Small intestine (tissue), 7 donors: Measurements from ENCODE around the gene GABRB3. TPM values are rescaled to one million over a fixed set of nuclear protein-coding genes. Genes with fewer than 3 reads are reported as not detected.

Experiments used
- DNase-seq, 2 donors: peaks; one replicate each; pipeline versions ENCODE4 v3.0.0 to v3.0.0-alpha.2; 2013
- FAIRE-seq: peaks from 2 replicates; lab custom pipeline; 2012; peaks lifted over from hg19 to GRCh38; lab: Jason Lieb, UNC
- H3K27ac ChIP-seq, 3 donors: one replicate each; pipeline ENCODE4 v1.5.1; 2013; ENCODE audit warnings: low read length in 2 of 3, mild to moderate bottlenecking in 2 of 3, control low read depth in 1 of 3, inconsistent platforms in 1 of 3, low read depth in 1 of 3, moderate library complexity in 1 of 3
- H3K27me3 ChIP-seq, 3 donors: one replicate each; pipeline ENCODE4 v1.6.1; 2013; ENCODE audit warnings: low read length in 3 of 3, inconsistent platforms in 1 of 3; ENCODE audit not compliant: control insufficient read depth in 3 of 3, insufficient read depth in 3 of 3
- H3K36me3 ChIP-seq, 3 donors: one replicate each; pipeline ENCODE4 v1.6.1; 2013; ENCODE audit warnings: low read length in 3 of 3, inconsistent platforms in 1 of 3, low read depth in 1 of 3, mild to moderate bottlenecking in 1 of 3, moderate library complexity in 1 of 3; ENCODE audit not compliant: control insufficient read depth in 3 of 3, insufficient read depth in 2 of 3
- H3K4me1 ChIP-seq, 3 donors: one replicate each; pipeline ENCODE4 v1.6.1; 2013; ENCODE audit warnings: low read length in 2 of 3, inconsistent platforms in 1 of 3, low read depth in 1 of 3, mild to moderate bottlenecking in 1 of 3, moderate library complexity in 1 of 3; ENCODE audit not compliant: control insufficient read depth in 3 of 3, insufficient read depth in 2 of 3
- H3K4me3 ChIP-seq, 3 donors: one replicate each; pipeline ENCODE4 v1.5.1; 2013; ENCODE audit warnings: low read length in 3 of 3, control low read depth in 1 of 3, inconsistent platforms in 1 of 3, low read depth in 1 of 3, mild to moderate bottlenecking in 1 of 3, moderate library complexity in 1 of 3
- H3K9me3 ChIP-seq, 2 donors: one replicate each; pipeline ENCODE4 v1.6.1; 2013; ENCODE audit warnings: low read depth in 1 of 2, low read length in 1 of 2; ENCODE audit not compliant: control insufficient read depth in 2 of 2, insufficient read depth in 1 of 2
- WGBS, 3 donors: extraction: QIAGEN DNeasy Blood & Tissue Kit; methylation state at CpG; one replicate each; pipeline ENCODE4 v1.1.7; 2013; 5-methylcytosine and 5-hydroxymethylcytosine counted together
- polyA plus RNA-seq, 4 donors: library from polyadenylated mRNA; stranded (reverse) in 3 of 4; unstranded in 1 of 4; fragments of 200-250 nt in 3 of 4; fragments of 120-200 nt in 1 of 4; gene quantifications; one replicate each; pipeline versions ENCODE4 v1.2.1 to v1.2.3, GENCODE V29; 2013
- donor health status: healthy with polysubstance abuse.
- donor health status: control.
- donor health status: control.
- donor health status: Bipolar disorder and iron deficiency.
- donor health status: healthy.

The GABRB3 gene
- polyA plus RNA-seq, 4 donors, result 0.27 to 2.0 (median 1.3) TPM; not detected in 1

GRCh38 chr15:26758079-26758478, 14.8 kb downstream of the GABRB3 start:
- Histone ChIP-seq H3K9me3 (no peaks in the 10 kb centered on the region), H3K27me3 (peaks cover 0 to 3% (median 0%) of the 10 kb centered on the region in 3 donors), H3K27ac (no peak overlapping the region), H3K4me3 (no peak overlapping the region), H3K36me3 (no peaks in the 10 kb centered on the region), H3K4me1 (no peaks in the 10 kb centered on the region)
- FAIRE-seq (no peak), DNase-seq (peak in 1 of 2 donors; percentile 5)
- WGBS, 3 donors, result 16 to 43% (median 17%) methylated on average over 4 of the region's 4 CpGs

DNA sequence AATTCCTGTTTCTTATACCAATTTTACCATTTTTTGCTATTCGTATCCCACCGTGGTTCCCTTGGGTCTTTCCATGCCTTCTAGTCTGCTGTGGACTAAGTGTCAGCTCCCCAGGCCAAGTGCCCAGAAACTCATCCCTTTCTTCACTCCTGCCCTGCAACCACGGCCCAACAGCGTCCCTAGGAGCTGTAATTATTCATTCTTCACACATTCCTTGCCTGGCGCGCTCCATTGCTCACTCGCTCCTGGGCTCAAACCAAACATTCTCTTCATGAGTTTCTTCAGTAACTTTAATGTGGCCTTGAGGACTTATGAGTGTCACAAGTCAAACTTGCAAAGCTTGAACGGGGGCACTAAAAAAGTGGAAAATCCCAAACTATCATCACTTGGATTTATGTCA, 15.7 kb downstream of the GABRB3 start:
- H3K4me3 ChIP-seq, result no peak overlapping the region
- no peak overlapping the region for H3K27ac ChIP-seq
- no peaks in the 10 kb centered on the region for H3K27me3 ChIP-seq
- no peaks in the 10 kb centered on the region for H3K36me3 ChIP-seq
- FAIRE-seq (no peak), DNase-seq (no peak)
- peaks cover 0 to 1% of the 10 kb centered on the region in 2 donors for H3K9me3 ChIP-seq
- H3K4me1 ChIP-seq, result no peaks in the 10 kb centered on the region
- WGBS, 3 donors, result 65 to 70% (median 70%) methylated on average over 8 of the region's 8 CpGs

- Histone ChIP-seq H3K9me3 (peaks cover 0 to 1% of the 10 kb centered on the region in 2 donors), H3K27ac (no peak overlapping the region), H3K4me3 (no peak overlapping the region), H3K36me3 (no peaks in the 10 kb centered on the region), H3K27me3 (no peaks in the 10 kb centered on the region), H3K4me1 (no peaks in the 10 kb centered on the region)
- FAIRE-seq (no peak), DNase-seq (no peak)
- WGBS, 3 donors, result 66 to 75% (median 70%) methylated on average over 7 of the region's 7 CpGs
Measured at GRCh38 chr15:26744894-26745293, 28.0 kb downstream of the GABRB3 start.

DNA sequence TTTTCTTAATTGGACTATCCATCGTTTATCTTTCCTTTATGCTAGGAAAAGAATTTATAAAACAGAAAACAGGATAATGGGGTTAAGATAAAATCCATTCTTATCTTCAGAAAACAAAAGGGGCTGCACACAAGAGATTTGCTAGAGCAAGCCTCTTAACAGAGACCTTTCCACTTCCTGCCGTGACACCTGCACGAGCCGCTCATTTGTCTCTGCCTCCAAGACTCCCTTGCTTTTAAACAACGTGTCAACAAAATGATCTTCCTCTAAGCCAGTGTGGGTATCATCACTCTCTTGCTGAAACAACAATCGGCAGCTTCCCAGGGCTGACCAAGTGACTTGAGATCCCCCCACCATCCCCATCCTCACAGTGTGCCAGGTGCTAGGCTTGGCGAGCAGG, 33.1 kb downstream of the GABRB3 start:
- Histone ChIP-seq H3K4me3 (no peak overlapping the region), H3K4me1 (no peaks in the 10 kb centered on the region), H3K27me3 (no peaks in the 10 kb centered on the region), H3K27ac (no peak overlapping the region), H3K36me3 (no peaks in the 10 kb centered on the region), H3K9me3 (peaks cover 0 to 6% of the 10 kb centered on the region in 2 donors)
- FAIRE-seq (no peak), DNase-seq (no peak)
- 21 to 36% (median 31%) methylated on average over 7 of the region's 7 CpGs for WGBS, 3 donors

DNA sequence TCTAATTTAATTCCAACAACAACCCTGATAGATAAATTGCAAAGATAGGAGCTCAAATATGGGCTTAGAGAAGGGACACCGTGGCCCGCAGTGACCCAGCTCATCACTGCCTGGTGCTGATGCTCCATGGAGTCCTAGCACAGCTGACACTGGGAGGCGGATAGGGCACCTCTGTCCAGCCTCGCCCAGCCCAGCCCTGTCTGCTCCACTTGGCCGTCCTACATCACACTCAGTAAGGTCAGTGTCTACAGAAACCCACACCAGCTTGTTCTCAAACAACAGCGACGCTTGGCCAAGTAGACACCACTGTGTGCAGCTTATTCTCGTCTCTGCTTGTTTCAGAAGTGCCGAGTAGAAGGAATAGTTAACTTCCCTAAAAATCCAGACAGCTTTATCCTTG, 33.9 kb downstream of the GABRB3 start:
- Histone ChIP-seq H3K4me3 (no peak overlapping the region), H3K36me3 (no peaks in the 10 kb centered on the region), H3K27ac (no peak overlapping the region), H3K9me3 (peaks cover 0 to 6% of the 10 kb centered on the region in 2 donors), H3K4me1 (no peaks in the 10 kb centered on the region), H3K27me3 (no peaks in the 10 kb centered on the region)
- 40 to 67% (median 51%) methylated on average over 9 of the region's 9 CpGs for WGBS, 3 donors
- DNase-seq (no peak), FAIRE-seq (no peak)

GRCh38 chr15:26736502-26737248, 36.2 kb downstream of the GABRB3 start:
- Histone ChIP-seq H3K4me1 (no peaks in the 10 kb centered on the region), H3K36me3 (no peaks in the 10 kb centered on the region), H3K27me3 (no peaks in the 10 kb centered on the region), H3K9me3 (peaks cover 5% of the 10 kb centered on the region in 2 donors), H3K4me3 (no peak overlapping the region), H3K27ac (no peak overlapping the region)
- no peak for FAIRE-seq
- DNase-seq, result no peak
- 68 to 74% (median 68%) methylated on average over 11 of the region's 11 CpGs for WGBS, 3 donors

GRCh38 chr15:26731965-26732364, 40.9 kb downstream of the GABRB3 start:
- DNase-seq (no peak), FAIRE-seq (no peak)
- Histone ChIP-seq H3K4me1 (no peaks in the 10 kb centered on the region), H3K27me3 (no peaks in the 10 kb centered on the region), H3K36me3 (no peaks in the 10 kb centered on the region), H3K9me3 (peaks cover 2 to 5% of the 10 kb centered on the region in 2 donors), H3K27ac (no peak overlapping the region), H3K4me3 (no peak overlapping the region)
- 84 to 89% (median 85%) methylated on average over 5 of the region's 5 CpGs for WGBS, 3 donors

DNA sequence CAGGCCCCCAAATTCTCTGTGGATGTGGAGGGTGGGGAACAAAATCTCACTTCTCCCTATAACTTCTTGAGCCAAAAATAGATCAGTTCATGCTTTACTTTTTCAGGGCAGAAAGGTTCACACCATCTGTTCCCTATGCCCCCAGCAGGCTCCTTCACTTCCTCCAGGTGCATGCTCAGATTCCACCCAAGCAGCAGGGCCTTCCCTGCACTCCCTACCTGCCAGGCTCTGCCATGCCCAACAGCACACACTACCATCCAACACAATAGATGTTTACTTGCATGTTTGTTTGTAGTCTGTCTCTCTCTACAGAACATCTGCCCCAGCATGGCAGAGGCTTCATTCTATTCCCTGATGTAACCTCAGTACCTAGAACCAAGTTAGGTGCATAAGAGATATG, 43.3 kb downstream of the GABRB3 start:
- H3K4me3 ChIP-seq, result no peak overlapping the region
- H3K27me3 ChIP-seq, result no peaks in the 10 kb centered on the region
- H3K4me1 ChIP-seq, result no peaks in the 10 kb centered on the region
- FAIRE-seq (no peak), DNase-seq (no peak)
- H3K9me3 ChIP-seq, result peaks cover 0 to 5% of the 10 kb centered on the region in 2 donors
- no peaks in the 10 kb centered on the region for H3K36me3 ChIP-seq
- no peak overlapping the region for H3K27ac ChIP-seq

- no peak overlapping the region for H3K4me3 ChIP-seq
- H3K4me1 ChIP-seq, result no peaks in the 10 kb centered on the region
- peaks cover 0 to 5% of the 10 kb centered on the region in 2 donors for H3K9me3 ChIP-seq
- no peak overlapping the region for H3K27ac ChIP-seq
- DNase-seq (no peak), FAIRE-seq (no peak)
- WGBS, 3 donors, result 53 to 66% (median 62%) methylated on average over 5 of the region's 5 CpGs
- H3K27me3 ChIP-seq, result no peaks in the 10 kb centered on the region
- no peaks in the 10 kb centered on the region for H3K36me3 ChIP-seq
Measured at GRCh38 chr15:26729030-26729429, 43.8 kb downstream of the GABRB3 start.
